T-cell (primary cell): ENCODE measurements around the gene CELF4. TPM values are rescaled to one million over a fixed set of nuclear protein-coding genes. Genes with fewer than 3 reads are reported as not detected.

Experiments used
- ATAC-seq, 4 experiments: fragments of 200-7000 bp in 3 of 4; fragments of 150-1000 bp in 1 of 4; cut with Tn5 transposase; replicated peaks in 1 of 4; 1 replicate in 3 of 4; 2 replicates in 1 of 4; pipeline ENCODE4 v1.10.0; 2021; ENCODE audit warnings: moderate library complexity in 3 of 4, mild to moderate bottlenecking in 2 of 4, moderate number of reproducible peaks in 1 of 4
- CTCF ChIA-PET, 2 donors: fragments of 300-600 bp; sonication (Branson Sonifier 250); formaldehyde crosslinking; loops; one replicate each; lab custom pipeline; 2022; ENCODE audit warnings: antibody characterized with exemption in 2 of 2; lab: Charles Lee
- POLR2A ChIA-PET, 2 donors: fragments of 300-600 bp; sonication (Branson Sonifier 250); formaldehyde crosslinking; loops; one replicate each; lab custom pipeline; 2022; ENCODE audit warnings: antibody characterized with exemption in 2 of 2; lab: Charles Lee
- DNase-seq, 35 experiments: peaks; one replicate each; pipeline versions ENCODE4 v3.0.0 to v3.0.0-alpha.2; 2013 to 2023
- H3K27ac ChIP-seq: one replicate; pipeline ENCODE4 v1.5.1; 2013; ENCODE audit warnings: low read length
- H3K27me3 ChIP-seq, 2 experiments: replicated peaks in 1 of 2; 1 replicate in 1 of 2; 2 replicates in 1 of 2; pipeline versions ENCODE4 v1.6.1 to v1.7.0; 2013; ENCODE audit warnings: low read length in 1 of 2, mixed read lengths in 1 of 2; ENCODE audit not compliant: control insufficient read depth in 2 of 2, insufficient read depth in 2 of 2; ENCODE audit errors: extremely low read depth in 1 of 2
- H3K36me3 ChIP-seq, 2 donors: 1 replicate in 1 of 2; 2 replicates in 1 of 2; pipeline versions ENCODE4 v1.6.1 to v1.7.0; 2013; ENCODE audit warnings: low read length in 1 of 2; ENCODE audit not compliant: control insufficient read depth in 2 of 2, insufficient read depth in 1 of 2; ENCODE audit errors: extremely low read depth in 1 of 2
- H3K4me1 ChIP-seq, 2 experiments: 1 replicate in 1 of 2; 2 replicates in 1 of 2; pipeline versions ENCODE4 v1.6.1 to v1.7.0; 2013; ENCODE audit warnings: low read length in 2 of 2, mixed read lengths in 1 of 2; ENCODE audit not compliant: insufficient read depth in 2 of 2, control insufficient read depth in 1 of 2; ENCODE audit errors: extremely low read depth in 1 of 2
- H3K4me3 ChIP-seq, 2 donors: 1 replicate in 1 of 2; 2 replicates in 1 of 2; pipeline versions ENCODE4 v1.5.1 to v1.7.0; 2013; ENCODE audit warnings: mild to moderate bottlenecking in 2 of 2, low read length in 1 of 2, moderate library complexity in 1 of 2; ENCODE audit not compliant: control insufficient read depth in 1 of 2; ENCODE audit errors: extremely low read depth in 1 of 2
- H3K9me3 ChIP-seq: 2 replicates; pipeline ENCODE4 v1.7.0; 2013
- H3K27ac Mint-ChIP-seq, 2 donors: one replicate each; pipeline ENCODE4 v1.8.0; 2020 to 2021; ENCODE audit warnings: mild to moderate bottlenecking in 2 of 2, mixed read lengths in 2 of 2
- H3K27me3 Mint-ChIP-seq, 2 donors: one replicate each; pipeline ENCODE4 v1.8.0; 2021 to 2022; ENCODE audit warnings: mixed read lengths in 2 of 2
- H3K36me3 Mint-ChIP-seq: one replicate; pipeline ENCODE4 v1.8.0; 2021; ENCODE audit warnings: mixed read lengths
- H3K4me1 Mint-ChIP-seq, 3 donors: one replicate each; pipeline ENCODE4 v1.8.0; 2020 to 2022; ENCODE audit warnings: mixed read lengths in 3 of 3, mild to moderate bottlenecking in 1 of 3
- H3K4me3 Mint-ChIP-seq, 3 donors: one replicate each; pipeline ENCODE4 v1.8.0; 2020 to 2022; ENCODE audit warnings: mild to moderate bottlenecking in 3 of 3, mixed read lengths in 3 of 3, moderate library complexity in 3 of 3
- H3K9me3 Mint-ChIP-seq, 3 donors: one replicate each; pipeline ENCODE4 v1.8.0; 2020 to 2022; ENCODE audit warnings: mixed read lengths in 3 of 3
- WGBS: methylation state at CpG from one replicate; pipeline ENCODE4 v1.1.5; 2013; ENCODE audit warnings: missing lambda C conversion rate; ENCODE audit not compliant: insufficient coverage; 5-methylcytosine and 5-hydroxymethylcytosine counted together
- total RNA-seq, 35 experiments: library from RNA in 6 of 35; stranded (reverse) in 6 of 35; fragments of 120-200 nt in 1 of 35; gene quantifications; one replicate each; pipeline versions ENCODE4 v1.2.1 to v1.2.4 and lab custom pipeline; 2013 to 2026

The CELF4 gene
- total RNA-seq, 5 donors from 2014 or later (not counting 1 experiment from before 2014, with no cell fraction given): not detected

DNA sequence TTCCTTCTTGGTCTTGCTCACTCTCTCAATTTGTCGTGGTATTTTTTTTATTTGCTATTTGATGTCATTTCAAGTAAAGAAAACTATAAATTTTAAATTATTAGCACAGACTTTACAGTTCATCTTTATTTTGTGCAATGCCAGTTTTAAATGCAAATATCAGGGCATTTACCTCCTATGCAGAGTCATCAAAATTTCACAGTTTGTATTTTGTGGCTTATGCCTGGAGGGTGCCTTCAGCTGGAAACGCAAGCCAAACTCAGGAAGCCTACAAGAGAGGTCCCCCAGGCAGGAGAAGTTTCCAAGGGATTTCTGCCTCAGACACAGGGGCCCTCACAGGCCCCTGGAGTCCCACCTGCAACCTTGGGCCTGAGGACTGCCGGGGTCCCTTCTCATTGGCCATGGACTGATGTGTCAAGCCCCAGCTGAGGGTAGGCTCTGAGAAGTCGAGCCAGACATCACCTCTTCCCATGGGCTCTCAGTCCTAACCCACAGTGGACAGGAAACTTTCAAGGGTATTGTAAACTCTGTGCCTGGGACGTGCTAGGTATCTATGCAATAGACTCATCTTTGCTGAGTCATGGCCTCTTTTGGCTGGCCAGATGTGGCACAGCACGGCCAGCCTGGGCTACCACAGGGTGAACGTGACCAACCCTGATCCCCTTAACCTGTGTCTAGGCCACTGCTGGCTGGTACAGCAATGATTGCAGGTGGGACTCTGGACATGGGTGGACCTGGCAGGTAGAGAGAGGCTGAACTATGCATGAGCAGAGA is 236.5 kb downstream of the CELF4 start:
- ChIA-PET POLR2A (no interaction called here), CTCF (no interaction called here)
- WGBS: 81% methylated on average over 5 of the region's 7 CpGs
- peaks cover 0 to 11% of the 10 kb centered on the region in 2 experiments for H3K27me3 ChIP-seq
- H3K27me3 Mint-ChIP-seq: peaks cover 0 to 2% of the 10 kb centered on the region in 2 donors
- no peak overlapping the region for H3K27ac ChIP-seq
- H3K9me3 Mint-ChIP-seq: no peaks in the 10 kb centered on the region
- H3K36me3 ChIP-seq: no peaks in the 10 kb centered on the region
- ATAC-seq: no peak
- no peaks in the 10 kb centered on the region for H3K9me3 ChIP-seq
- no peak overlapping the region for H3K4me3 ChIP-seq
- H3K4me3 Mint-ChIP-seq: no peak overlapping the region
- no peaks in the 10 kb centered on the region for H3K4me1 Mint-ChIP-seq
- no peaks in the 10 kb centered on the region for H3K36me3 Mint-ChIP-seq
- H3K27ac Mint-ChIP-seq: no peak overlapping the region
- H3K4me1 ChIP-seq: no peaks in the 10 kb centered on the region
- DNase-seq: no peak

- no peaks in the 10 kb centered on the region for H3K4me1 ChIP-seq
- ChIA-PET CTCF (interaction anchor here in 1 of 2 donors (0.6 kb wide), 1 partner anchor 505 kb away, joined by 3 read pairs; no protein-coding TSS in a partner anchor), POLR2A (no interaction called here)
- H3K9me3 Mint-ChIP-seq: no peaks in the 10 kb centered on the region
- no peaks in the 10 kb centered on the region for H3K4me1 Mint-ChIP-seq
- no peak overlapping the region for H3K4me3 Mint-ChIP-seq
- DNase-seq: no peak
- no peak overlapping the region for H3K4me3 ChIP-seq
- no peak overlapping the region for H3K27ac Mint-ChIP-seq
- peak in 1 of 4 experiments; percentile 11 for ATAC-seq
- no peaks in the 10 kb centered on the region for H3K36me3 ChIP-seq
- H3K27me3 ChIP-seq: peaks cover 0 to 15% of the 10 kb centered on the region in 2 experiments
- H3K36me3 Mint-ChIP-seq: no peaks in the 10 kb centered on the region
- 44% methylated on average over 2 of the region's 6 CpGs for WGBS
- H3K27ac ChIP-seq: no peak overlapping the region
- H3K9me3 ChIP-seq: no peaks in the 10 kb centered on the region
- H3K27me3 Mint-ChIP-seq: peaks cover 0 to 4% of the 10 kb centered on the region in 2 donors
Measured at GRCh38 chr18:37327063-37327577, 238.5 kb downstream of the CELF4 start.

GRCh38 chr18:37322492-37323035 is 243.0 kb downstream of the CELF4 start:
- 6% methylated on average over 4 of the region's 15 CpGs for WGBS
- Mint-ChIP-seq H3K27me3 (peaks cover 0 to 7% of the 10 kb centered on the region in 2 donors), H3K27ac (no peak overlapping the region), H3K36me3 (no peaks in the 10 kb centered on the region), H3K4me1 (no peaks in the 10 kb centered on the region), H3K4me3 (no peak overlapping the region), H3K9me3 (no peaks in the 10 kb centered on the region)
- no peaks in the 10 kb centered on the region for H3K4me1 ChIP-seq
- H3K27ac ChIP-seq: no peak overlapping the region
- H3K27me3 ChIP-seq: peaks cover 0 to 13% of the 10 kb centered on the region in 2 experiments
- no peak overlapping the region for H3K4me3 ChIP-seq
- ChIA-PET POLR2A (no interaction called here), CTCF (no interaction called here)
- H3K9me3 ChIP-seq: no peaks in the 10 kb centered on the region
- H3K36me3 ChIP-seq: no peaks in the 10 kb centered on the region
- ATAC-seq (no peak), DNase-seq (peak in 2 of 35 experiments; percentile 1 to 12)

DNA sequence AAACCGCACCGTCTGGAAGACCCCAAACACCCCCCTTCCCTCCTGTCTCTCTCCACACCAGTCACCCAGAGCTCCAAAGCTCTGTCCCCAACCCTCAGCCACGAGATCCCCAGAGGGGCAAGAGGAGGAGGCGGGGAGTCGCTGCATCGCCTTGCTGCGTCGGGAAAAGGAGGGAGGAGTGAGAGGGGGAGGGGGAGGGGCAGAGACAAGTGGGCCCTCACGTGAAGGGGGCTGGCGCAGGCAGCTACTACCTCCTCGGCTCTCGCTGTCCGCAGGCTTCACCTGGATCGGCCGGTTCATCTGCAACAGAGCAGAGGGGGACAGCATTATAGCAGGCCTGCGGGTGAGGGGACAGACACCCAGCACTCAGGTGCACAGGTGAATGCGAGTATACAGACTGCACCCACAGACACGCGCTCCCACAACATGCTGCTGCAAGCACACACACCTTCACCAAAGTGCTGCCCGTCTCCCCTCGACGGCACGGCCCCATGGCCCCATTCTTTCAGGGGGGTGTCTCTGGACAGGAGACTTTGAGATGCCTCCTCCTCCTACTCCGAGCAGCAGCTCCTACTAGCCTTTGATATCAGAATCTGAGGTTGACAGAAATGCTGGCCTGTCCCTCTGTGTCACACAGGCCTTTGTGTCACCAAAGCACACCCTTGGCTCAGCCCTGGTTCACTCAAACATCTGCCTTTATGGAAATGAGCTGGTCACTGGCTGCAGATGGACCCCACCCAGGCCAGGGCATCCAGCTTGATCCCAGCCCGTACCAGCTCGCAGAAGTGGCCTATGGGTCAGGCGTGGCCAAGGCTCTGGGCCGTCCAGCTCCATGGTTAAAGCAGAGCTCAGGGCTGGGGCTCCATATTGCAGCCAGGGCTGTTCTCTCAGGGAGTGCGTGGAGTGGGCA is 243.8 kb downstream of the CELF4 start:
- no peaks in the 10 kb centered on the region for H3K36me3 ChIP-seq
- peaks cover 0 to 13% of the 10 kb centered on the region in 2 experiments for H3K27me3 ChIP-seq
- ChIA-PET CTCF (interaction anchor here in 1 of 2 donors (0.7 kb wide), 1 partner anchor 21 kb away, joined by 3 read pairs; no protein-coding TSS in a partner anchor), POLR2A (no interaction called here)
- Mint-ChIP-seq H3K36me3 (no peaks in the 10 kb centered on the region), H3K9me3 (no peaks in the 10 kb centered on the region), H3K27me3 (peaks cover 0 to 7% of the 10 kb centered on the region in 2 donors), H3K4me3 (no peak overlapping the region), H3K4me1 (no peaks in the 10 kb centered on the region), H3K27ac (no peak overlapping the region)
- no peak for ATAC-seq
- no peaks in the 10 kb centered on the region for H3K9me3 ChIP-seq
- H3K27ac ChIP-seq: no peak overlapping the region
- H3K4me1 ChIP-seq: no peaks in the 10 kb centered on the region
- H3K4me3 ChIP-seq: no peak overlapping the region
- 88% methylated on average over 16 of the region's 29 CpGs for WGBS
- no peak for DNase-seq

DNA sequence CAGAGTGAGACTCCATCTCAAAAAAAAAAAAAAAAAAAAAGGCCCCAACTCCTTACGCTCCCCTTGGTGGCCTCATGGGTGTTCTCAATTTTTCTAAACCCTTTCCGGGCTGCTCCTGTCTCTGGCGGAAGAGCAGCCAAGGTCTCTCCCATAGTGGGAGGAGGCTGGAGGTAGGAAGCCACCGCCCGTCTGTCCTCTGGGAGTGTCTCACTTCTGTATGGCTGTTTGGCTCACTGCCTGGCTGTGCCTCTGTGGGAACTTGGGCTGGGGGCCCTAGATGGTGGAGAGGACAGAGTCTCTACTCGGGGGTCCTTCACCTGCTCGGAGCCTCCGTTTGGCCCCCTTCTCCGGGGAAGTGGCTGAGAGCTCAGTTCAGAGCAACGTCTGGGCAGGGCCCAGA is 245.3 kb downstream of the CELF4 start:
- Mint-ChIP-seq H3K9me3 (no peaks in the 10 kb centered on the region), H3K4me3 (no peak overlapping the region), H3K36me3 (no peaks in the 10 kb centered on the region), H3K4me1 (no peaks in the 10 kb centered on the region), H3K27ac (no peak overlapping the region), H3K27me3 (peaks cover 0 to 7% of the 10 kb centered on the region in 2 donors)
- POLR2A ChIA-PET: no interaction called here
- peaks cover 0 to 6% of the 10 kb centered on the region in 2 experiments for H3K27me3 ChIP-seq
- no peak for ATAC-seq
- DNase-seq: no peak
- H3K9me3 ChIP-seq: no peaks in the 10 kb centered on the region
- H3K36me3 ChIP-seq: no peaks in the 10 kb centered on the region
- H3K27ac ChIP-seq: no peak overlapping the region
- no peaks in the 10 kb centered on the region for H3K4me1 ChIP-seq
- WGBS: 78% methylated on average over 6 of the region's 10 CpGs
- CTCF ChIA-PET: no interaction called here
- H3K4me3 ChIP-seq: no peak overlapping the region
